Measurements from ENCODE around the gene TBPL1. TPM values are rescaled to one million over a fixed set of nuclear protein-coding genes. Genes with fewer than 3 reads are reported as not detected.

TBPL1 gene
- total and polyA plus RNA-seq, 2 donors (not counting 1 experiment from before 2014, with no cell fraction given): 23.3 to 29.6 TPM

- no peak overlapping the region for H3K27ac ChIP-seq (ENCODE audit: low read length in 2 of 2)
- POLR2A ChIA-PET: no interaction called here
- Mint-ChIP-seq H3K4me1 (peaks cover 9% of the 10 kb centered on the region), H3K9me3 (ENCODE audit: insufficient read depth) (no peaks in the 10 kb centered on the region), H3K4me3 (no peak overlapping the region), H3K27me3 (no peaks in the 10 kb centered on the region), H3K27ac (no peak overlapping the region)
- TF ChIP-seq EZH2 (IDR thresholded peaks at IDR 0.05; ENCODE audit: borderline replicate concordance, insufficient read depth, low read depth, low read length, poor library complexity, severe bottlenecking): no peak
- TF ChIP-seq CTCF (IDR thresholded peaks at IDR 0.05): no peak
- intact Hi-C loops (cut with micrococcal nuclease): no loop called here
- H3K4me1 ChIP-seq (ENCODE audit: control insufficient read depth in 2 of 2, insufficient read depth in 2 of 2, low read length in 2 of 2): no peaks in the 10 kb centered on the region
- no peak overlapping the region for H3K9ac ChIP-seq (ENCODE audit: low read length)
- H4K20me1 ChIP-seq (ENCODE audit: control insufficient read depth, insufficient read depth, low read length, poor library complexity, severe bottlenecking): peaks cover 5% of the 10 kb centered on the region
- H3K27me3 ChIP-seq (replicated peaks in 1 of 4; ENCODE audit: control extremely low read depth in 1 of 4, control insufficient read depth in 3 of 4, insufficient read depth in 4 of 4, low read length in 3 of 4): no peaks in the 10 kb centered on the region
- no peak overlapping the region for H3K4me3 ChIP-seq (ENCODE audit: control extremely low read depth in 1 of 5, extremely low read depth in 1 of 5, insufficient read depth in 1 of 5, low read depth in 2 of 5, low read length in 4 of 5)
- no peak for ATAC-seq (ENCODE audit: low read depth)
- H3K79me2 ChIP-seq (ENCODE audit: control insufficient read depth, insufficient read depth, low read length): peaks cover 9% of the 10 kb centered on the region
- H3K9me3 ChIP-seq (ENCODE audit: control extremely low read depth in 1 of 3, control insufficient read depth in 2 of 3, insufficient read depth in 1 of 3, low read length in 2 of 3): no peaks in the 10 kb centered on the region
- no peak for DNase-seq
- peaks cover 22 to 41% of the 10 kb centered on the region in 2 experiments for H3K36me3 ChIP-seq (replicated peaks in 1 of 2; ENCODE audit: control extremely low read depth in 1 of 2, control insufficient read depth in 1 of 2, extremely low read depth in 1 of 2, insufficient read depth in 2 of 2, low read length in 1 of 2)
- 34% methylated on average over 4 of the region's 9 CpGs for WGBS (ENCODE audit: insufficient coverage)
- CTCF ChIA-PET: interaction anchor here (0.9 to 2.3 kb wide), 4 partner anchors 9 to 114 kb away, joined by 3 to 16 read pairs (median 8); no protein-coding TSS in a partner anchor
- H2AFZ ChIP-seq (ENCODE audit: insufficient read depth, low read depth, low read length, poor library complexity, severe bottlenecking): no peak overlapping the region
- H3K4me2 ChIP-seq (replicated peaks; ENCODE audit: low read depth, low read length, poor library complexity, severe bottlenecking): no peak overlapping the region
Observed at GRCh38 chr6:133983099-133983939, 30.3 kb downstream of the TBPL1 start.

GRCh38 chr6:133985970-133986369, 32.9 kb downstream of the TBPL1 start:
- intact Hi-C loops (cut with micrococcal nuclease): no loop called here
- WGBS (ENCODE audit: insufficient coverage): no CpG with 5 or more reads among the region's 1 CpG
- TF ChIP-seq CTCF (IDR thresholded peaks at IDR 0.05) (no peak), EZH2 (IDR thresholded peaks at IDR 0.05; ENCODE audit: borderline replicate concordance, insufficient read depth, low read depth, low read length, poor library complexity, severe bottlenecking) (no peak)
- DNase-seq (no peak), ATAC-seq (ENCODE audit: low read depth) (no peak)
- Histone ChIP-seq H3K4me3 (ENCODE audit: control extremely low read depth in 1 of 5, extremely low read depth in 1 of 5, insufficient read depth in 1 of 5, low read depth in 2 of 5, low read length in 4 of 5) (no peak overlapping the region), H3K79me2 (ENCODE audit: control insufficient read depth, insufficient read depth, low read length) (no peaks in the 10 kb centered on the region), H3K27me3 (replicated peaks in 1 of 4; ENCODE audit: control extremely low read depth in 1 of 4, control insufficient read depth in 3 of 4, insufficient read depth in 4 of 4, low read length in 3 of 4) (no peaks in the 10 kb centered on the region), H3K27ac (ENCODE audit: low read length in 2 of 2) (no peak overlapping the region), H3K36me3 (replicated peaks in 1 of 2; ENCODE audit: control extremely low read depth in 1 of 2, control insufficient read depth in 1 of 2, extremely low read depth in 1 of 2, insufficient read depth in 2 of 2, low read length in 1 of 2) (peaks cover 26 to 42% of the 10 kb centered on the region in 2 experiments), H3K9me3 (ENCODE audit: control extremely low read depth in 1 of 3, control insufficient read depth in 2 of 3, insufficient read depth in 1 of 3, low read length in 2 of 3) (no peaks in the 10 kb centered on the region), H3K4me2 (replicated peaks; ENCODE audit: low read depth, low read length, poor library complexity, severe bottlenecking) (no peak overlapping the region), H3K9ac (ENCODE audit: low read length) (no peak overlapping the region), H2AFZ (ENCODE audit: insufficient read depth, low read depth, low read length, poor library complexity, severe bottlenecking) (no peak overlapping the region), H4K20me1 (ENCODE audit: control insufficient read depth, insufficient read depth, low read length, poor library complexity, severe bottlenecking) (no peaks in the 10 kb centered on the region), H3K4me1 (ENCODE audit: control insufficient read depth in 2 of 2, insufficient read depth in 2 of 2, low read length in 2 of 2) (no peaks in the 10 kb centered on the region)
- POLR2A ChIA-PET: no interaction called here
- H3K27ac Mint-ChIP-seq: no peak overlapping the region
- H3K4me1 Mint-ChIP-seq: peaks cover 2% of the 10 kb centered on the region
- CTCF ChIA-PET: interaction anchor here (1.5 to 2.3 kb wide), 3 partner anchors 12 to 111 kb away, joined by 4 to 13 read pairs (median 7); no protein-coding TSS in a partner anchor
- no peaks in the 10 kb centered on the region for H3K27me3 Mint-ChIP-seq
- no peaks in the 10 kb centered on the region for H3K9me3 Mint-ChIP-seq (ENCODE audit: insufficient read depth)
- no peak overlapping the region for H3K4me3 Mint-ChIP-seq

All from B cell (primary cell).